ENCODE results near the gene IZUMO1. TPM values are rescaled to one million over a fixed set of nuclear protein-coding genes. Genes with fewer than 3 reads are reported as not detected.

Gene IZUMO1
- total and polyA plus RNA-seq, 2 of the 13 experiments (the other 11 are each of a cell fraction or from before 2014, with no cell fraction given), result 0.07 to 0.22 TPM

- TF ChIP-seq TFE3 (CRISPR knock-in tag; IDR thresholded peaks at IDR 0.05) (peak; percentile 85), SNAPC5 (CRISPR knock-in tag; IDR thresholded peaks at IDR 0.05; ENCODE audit: borderline replicate concordance) (no peak), KAT8 (CRISPR knock-in tag; IDR thresholded peaks at IDR 0.05) (peak; percentile 22; the same call in 1 of the 2 replicates), ZNF549 (CRISPR knock-in tag; IDR thresholded peaks at IDR 0.05) (no peak), SATB2 (CRISPR knock-in tag; IDR thresholded peaks at IDR 0.05) (0 out of 2 replicates have a peak, but pooled peaks have one; percentile 38), FOXP1 (IDR thresholded peaks at IDR 0.05) (no peak), FOXP1 (CRISPR knock-in tag; IDR thresholded peaks at IDR 0.05) (peak; percentile 42; the same call in 1 of the 2 replicates), ZNF431 (CRISPR knock-in tag; IDR thresholded peaks at IDR 0.05; ENCODE audit: borderline replicate concordance, low read depth) (no peak), SOX13 (IDR thresholded peaks at IDR 0.05) (no peak), SOX13 (CRISPR knock-in tag; conservative IDR thresholded peaks at IDR 0.05 in 1 of 2, IDR thresholded peaks at IDR 0.05 in 1 of 2) (peak in 1 of 2 experiments; percentile 23; a peak in 1 of 4 replicates), ZFY (CRISPR knock-in tag; IDR thresholded peaks at IDR 0.05) (0 out of 2 replicates have a peak, but pooled peaks have one; percentile 24), JUND (CRISPR knock-in tag; IDR thresholded peaks at IDR 0.05) (peak; percentile 75), EP300 (IDR thresholded peaks at IDR 0.05; ENCODE audit: low read depth in 2 of 2, low read length in 2 of 2) (peak in 1 of 2 experiments; percentile 15; a peak in 1 of 4 replicates), EP300 (CRISPR knock-in tag; IDR thresholded peaks at IDR 0.05; ENCODE audit: borderline replicate concordance) (peak; percentile 32; the same call in 1 of the 2 replicates), BCL6 (CRISPR knock-in tag; IDR thresholded peaks at IDR 0.05) (peak; percentile 37; the same call in 1 of the 2 replicates), CREM (IDR thresholded peaks at IDR 0.05) (peak; percentile 41; the same call in 1 of the 2 replicates), CREM (CRISPR knock-in tag; IDR thresholded peaks at IDR 0.05) (no peak), RAD21 (CRISPR knock-in tag; IDR thresholded peaks at IDR 0.05) (no peak), HDAC2 (CRISPR knock-in tag; IDR thresholded peaks at IDR 0.05) (peak; percentile 47), PAF1 (CRISPR knock-in tag; IDR thresholded peaks at IDR 0.05) (no peak), ZNF570 (CRISPR knock-in tag; IDR thresholded peaks at IDR 0.05; ENCODE audit: borderline replicate concordance) (no peak), TOPORS (CRISPR knock-in tag; IDR thresholded peaks at IDR 0.05) (no peak), TBX2 (CRISPR knock-in tag; IDR thresholded peaks at IDR 0.05; ENCODE audit: borderline replicate concordance) (peak; percentile 32; the same call in 1 of the 2 replicates), ARNTL (CRISPR knock-in tag; IDR thresholded peaks at IDR 0.05) (peak; percentile 83), TBX3 (IDR thresholded peaks at IDR 0.05; ENCODE audit: borderline replicate concordance) (0 out of 2 replicates have a peak, but pooled peaks have one; percentile 15), PCBP1 (IDR thresholded peaks at IDR 0.05; ENCODE audit: borderline replicate concordance, low read depth, low read length) (no peak), THAP11 (CRISPR knock-in tag; IDR thresholded peaks at IDR 0.05) (peak; percentile 57; the same call in 1 of the 2 replicates), ZNF614 (CRISPR knock-in tag; IDR thresholded peaks at IDR 0.05; ENCODE audit: borderline replicate concordance) (peak; percentile 39; the same call in 1 of the 2 replicates), TEAD2 (CRISPR knock-in tag; IDR thresholded peaks at IDR 0.05) (no peak)
- TF ChIP-seq, protein P1, sequence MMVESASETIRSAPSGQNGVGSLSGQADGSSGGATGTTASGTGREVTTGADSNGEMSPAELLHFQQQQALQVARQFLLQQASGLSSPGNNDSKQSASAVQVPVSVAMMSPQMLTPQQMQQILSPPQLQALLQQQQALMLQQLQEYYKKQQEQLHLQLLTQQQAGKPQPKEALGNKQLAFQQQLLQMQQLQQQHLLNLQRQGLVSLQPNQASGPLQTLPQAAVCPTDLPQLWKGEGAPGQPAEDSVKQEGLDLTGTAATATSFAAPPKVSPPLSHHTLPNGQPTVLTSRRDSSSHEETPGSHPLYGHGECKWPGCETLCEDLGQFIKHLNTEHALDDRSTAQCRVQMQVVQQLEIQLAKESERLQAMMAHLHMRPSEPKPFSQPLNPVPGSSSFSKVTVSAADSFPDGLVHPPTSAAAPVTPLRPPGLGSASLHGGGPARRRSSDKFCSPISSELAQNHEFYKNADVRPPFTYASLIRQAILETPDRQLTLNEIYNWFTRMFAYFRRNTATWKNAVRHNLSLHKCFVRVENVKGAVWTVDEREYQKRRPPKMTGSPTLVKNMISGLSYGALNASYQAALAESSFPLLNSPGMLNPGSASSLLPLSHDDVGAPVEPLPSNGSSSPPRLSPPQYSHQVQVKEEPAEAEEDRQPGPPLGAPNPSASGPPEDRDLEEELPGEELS (CRISPR knock-in tag; IDR thresholded peaks at IDR 0.05), result peak; percentile 67
Observed at GRCh38 chr19:48780631-48781391, 34.1 kb upstream of the IZUMO1 start (continued).

Measured in HepG2 (cell line).